ENCODE results near the gene SLC25A45. TPM values are rescaled to one million over a fixed set of nuclear protein-coding genes. Genes with fewer than 3 reads are reported as not detected.

The SLC25A45 gene
- total RNA-seq, 1 donor from 2014 or later, result 3.7 TPM

DNA sequence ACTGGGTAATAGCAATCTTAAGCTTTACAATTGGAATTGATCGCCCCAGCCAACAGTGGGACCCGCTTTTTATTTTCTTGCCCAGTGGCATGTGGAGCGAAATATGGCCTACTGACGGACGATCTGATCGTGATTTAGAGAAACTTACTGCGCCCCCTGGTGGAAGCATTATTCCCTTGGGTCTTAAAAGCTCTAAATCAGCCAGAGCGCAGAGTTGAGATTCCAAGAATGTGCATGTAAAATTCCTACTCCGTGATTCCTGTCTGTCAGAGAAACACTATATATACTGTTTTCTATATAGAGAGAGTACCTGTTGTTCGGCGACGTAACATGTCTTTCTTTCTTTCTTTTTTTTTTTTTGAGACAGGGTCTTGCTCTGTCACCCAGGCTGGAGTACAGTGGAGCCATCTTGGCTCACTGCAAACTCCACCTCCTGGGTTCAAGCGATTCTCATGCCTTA is 52.5 kb downstream of the SLC25A45 start:
- H3K4me1 ChIP-seq (ENCODE audit: control insufficient read depth in 3 of 3, insufficient read depth in 3 of 3, low read length in 3 of 3), result peaks cover 7 to 11% (median 8%) of the 10 kb centered on the region in 3 donors
- peaks cover 0 to 2% (median 0%) of the 10 kb centered on the region in 3 donors for H3K36me3 ChIP-seq (ENCODE audit: control insufficient read depth in 3 of 3, insufficient read depth in 3 of 3, low read length in 3 of 3)
- peak overlapping the region in 1 of 3 donors; percentile 64 for H3K9ac ChIP-seq (ENCODE audit: low read depth in 1 of 3, low read length in 3 of 3)
- peak overlapping the region in 1 of 3 donors; percentile 45 for H3K4me3 ChIP-seq (ENCODE audit: low read length in 3 of 3)
- no peak overlapping the region for H3K27ac ChIP-seq (ENCODE audit: low read depth, low read length)
- H3K9me3 ChIP-seq (ENCODE audit: control insufficient read depth in 3 of 3, low read length in 3 of 3), result no peaks in the 10 kb centered on the region
- no peaks in the 10 kb centered on the region for H3K27me3 ChIP-seq (ENCODE audit: control insufficient read depth in 3 of 3, insufficient read depth in 3 of 3, low read length in 3 of 3)

DNA sequence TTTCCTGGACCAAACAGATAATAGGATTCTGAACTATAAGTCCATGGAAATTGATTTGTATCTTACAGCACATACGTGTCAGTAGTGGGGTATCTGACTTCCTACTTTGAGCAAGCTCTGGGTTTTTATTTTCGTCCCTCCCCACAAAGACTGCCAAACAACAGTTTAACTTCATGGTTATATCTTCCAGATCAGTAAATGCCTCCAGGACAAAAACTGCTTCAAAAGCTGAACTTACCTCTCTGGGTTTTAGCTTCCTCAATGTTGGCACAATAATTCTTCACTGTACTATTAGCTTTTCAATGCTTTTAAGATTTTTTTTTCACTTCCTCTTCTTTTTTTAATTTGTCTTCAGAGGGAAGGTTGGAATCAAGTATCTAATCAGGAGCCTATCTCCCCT is 53.0 kb downstream of the SLC25A45 start:
- peak overlapping the region in 1 of 3 donors; percentile 45 for H3K4me3 ChIP-seq (ENCODE audit: low read length in 3 of 3)
- H3K9ac ChIP-seq (ENCODE audit: low read depth in 1 of 3, low read length in 3 of 3), result peak overlapping the region in 1 of 3 donors; percentile 64
- no peak overlapping the region for H3K27ac ChIP-seq (ENCODE audit: low read depth, low read length)

DNA sequence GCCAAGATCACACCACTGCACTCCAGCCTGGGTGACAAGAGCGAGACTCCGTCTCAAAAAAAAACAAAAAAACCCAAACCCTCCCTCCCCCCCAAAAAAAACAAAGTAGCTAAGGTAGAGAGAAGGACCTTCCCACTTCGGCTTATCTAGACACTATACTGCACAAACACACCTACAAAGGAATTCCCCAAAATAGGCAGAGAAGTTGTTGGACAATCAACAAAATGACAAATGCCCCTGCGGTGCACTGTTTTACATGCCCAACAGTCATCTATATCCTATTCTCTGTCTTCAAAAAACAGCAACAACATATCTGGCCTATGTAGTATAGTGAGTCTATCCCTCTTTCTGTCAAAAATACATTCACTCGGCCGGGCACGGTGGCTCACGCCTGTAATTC is 55.4 kb downstream of the SLC25A45 start:
- Histone ChIP-seq H3K27me3 (ENCODE audit: control insufficient read depth in 3 of 3, insufficient read depth in 3 of 3, low read length in 3 of 3) (no peaks in the 10 kb centered on the region), H3K4me1 (ENCODE audit: control insufficient read depth in 3 of 3, insufficient read depth in 3 of 3, low read length in 3 of 3) (peaks cover 2 to 7% (median 3%) of the 10 kb centered on the region in 3 donors), H3K9me3 (ENCODE audit: control insufficient read depth in 3 of 3, low read length in 3 of 3) (no peaks in the 10 kb centered on the region), H3K4me3 (ENCODE audit: low read length in 3 of 3) (no peak overlapping the region), H3K36me3 (ENCODE audit: control insufficient read depth in 3 of 3, insufficient read depth in 3 of 3, low read length in 3 of 3) (peaks cover 0 to 3% (median 1%) of the 10 kb centered on the region in 3 donors), H3K27ac (ENCODE audit: low read depth, low read length) (no peak overlapping the region), H3K9ac (ENCODE audit: low read depth in 1 of 3, low read length in 3 of 3) (no peak overlapping the region)

More for the DNA sequence above, 53.0 kb downstream of the SLC25A45 start:
- Histone ChIP-seq H3K36me3 (ENCODE audit: control insufficient read depth in 3 of 3, insufficient read depth in 3 of 3, low read length in 3 of 3) (peaks cover 0 to 2% (median 0%) of the 10 kb centered on the region in 3 donors), H3K4me1 (ENCODE audit: control insufficient read depth in 3 of 3, insufficient read depth in 3 of 3, low read length in 3 of 3) (peaks cover 2 to 6% (median 3%) of the 10 kb centered on the region in 3 donors), H3K9me3 (ENCODE audit: control insufficient read depth in 3 of 3, low read length in 3 of 3) (no peaks in the 10 kb centered on the region), H3K27me3 (ENCODE audit: control insufficient read depth in 3 of 3, insufficient read depth in 3 of 3, low read length in 3 of 3) (no peaks in the 10 kb centered on the region)

DNA sequence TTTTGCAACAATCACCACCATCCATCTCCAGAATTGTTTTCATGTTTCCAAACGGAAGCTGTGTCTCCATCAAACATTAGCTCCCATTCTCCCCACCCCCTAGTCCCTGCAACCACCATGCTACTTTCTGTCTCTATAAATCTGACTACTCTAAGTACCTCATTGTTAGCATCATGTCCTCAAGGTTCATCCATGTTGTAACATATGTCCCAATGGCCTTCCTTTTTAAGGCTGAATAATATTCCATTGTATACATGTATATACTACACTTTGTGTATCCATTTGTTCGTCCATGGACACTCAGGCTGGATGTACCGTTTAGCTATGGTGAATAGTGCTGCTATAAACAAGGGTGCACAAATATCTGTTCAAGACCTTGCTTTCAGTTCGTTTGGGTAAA is 57.0 kb downstream of the SLC25A45 start:
- H3K9me3 ChIP-seq (ENCODE audit: control insufficient read depth in 3 of 3, low read length in 3 of 3), result no peaks in the 10 kb centered on the region
- no peaks in the 10 kb centered on the region for H3K27me3 ChIP-seq (ENCODE audit: control insufficient read depth in 3 of 3, insufficient read depth in 3 of 3, low read length in 3 of 3)
- no peak overlapping the region for H3K9ac ChIP-seq (ENCODE audit: low read depth in 1 of 3, low read length in 3 of 3)
- no peak overlapping the region for H3K27ac ChIP-seq (ENCODE audit: low read depth, low read length)
- peaks cover 12 to 14% (median 13%) of the 10 kb centered on the region in 3 donors for H3K36me3 ChIP-seq (ENCODE audit: control insufficient read depth in 3 of 3, insufficient read depth in 3 of 3, low read length in 3 of 3)
- no peak overlapping the region for H3K4me3 ChIP-seq (ENCODE audit: low read length in 3 of 3)
- H3K4me1 ChIP-seq (ENCODE audit: control insufficient read depth in 3 of 3, insufficient read depth in 3 of 3, low read length in 3 of 3), result peaks cover 12 to 22% (median 14%) of the 10 kb centered on the region in 3 donors

Other genes with a start within 250 kb of the SLC25A45 start
- 19.8 TPM for gene SYVN1, start 248.1 kb downstream of the SLC25A45 start, total RNA-seq
- not detected for gene SPDYC, start 212.4 kb downstream of the SLC25A45 start, total RNA-seq
- gene CAPN1, start 200.7 kb downstream of the SLC25A45 start, total RNA-seq, result 75.2 TPM
- 2.1 TPM for gene POLA2, start 120.7 kb downstream of the SLC25A45 start, total RNA-seq
- gene CDC42EP2, start 67.8 kb downstream of the SLC25A45 start, total RNA-seq, result 19.3 TPM
- 24.5 TPM for gene DPF2, start 48.8 kb downstream of the SLC25A45 start, total RNA-seq
- not detected for gene TIGD3, start 27.9 kb downstream of the SLC25A45 start, total RNA-seq
- 8.4 TPM for gene FRMD8, start 4.0 kb upstream of the SLC25A45 start, total RNA-seq
- 26.1 TPM for gene NEAT1, start 40.2 kb upstream of the SLC25A45 start, total RNA-seq
- 7,794 TPM for gene MALAT1, start 116.4 kb upstream of the SLC25A45 start, total RNA-seq
- gene SCYL1, start 142.4 kb upstream of the SLC25A45 start, total RNA-seq, result 36.0 TPM
- gene LTBP3, start 175.7 kb upstream of the SLC25A45 start, total RNA-seq, result 32.9 TPM
- gene ZNRD2, start 187.8 kb upstream of the SLC25A45 start, total RNA-seq, result 23.0 TPM
- 14.6 TPM for gene FAM89B, start 189.9 kb upstream of the SLC25A45 start, total RNA-seq
- 157 TPM for gene EHBP1L1, start 193.4 kb upstream of the SLC25A45 start, total RNA-seq
- gene KCNK7, start 213.2 kb upstream of the SLC25A45 start, total RNA-seq, result not detected
- 23.0 TPM for gene MAP3K11, start 231.6 kb upstream of the SLC25A45 start, total RNA-seq
- 4.7 TPM for gene PCNX3, start 233.1 kb upstream of the SLC25A45 start, total RNA-seq

Data from skeletal muscle tissue (tissue), 4 donors.